Stimulated activated CD8-positive, alpha-beta memory T cell treated with anti-CD3 and anti-CD28 coated beads, Interleukin-15, amount 100 ng/mL, for 4 hours (primary cell): Measurements from ENCODE around the gene PDPR.
"Not testable (repeated sequence)": the region's sequence is repeated elsewhere in the genome, so short reads cannot be mapped to it uniquely, and the experiment has no call there.

Experiments used
- DNase-seq, 2 donors: peaks; one replicate each; pipeline ENCODE4 v3.0.0-alpha.2; 2020; ENCODE audit warnings: low read depth in 2 of 2

Gene PDPR

DNA sequence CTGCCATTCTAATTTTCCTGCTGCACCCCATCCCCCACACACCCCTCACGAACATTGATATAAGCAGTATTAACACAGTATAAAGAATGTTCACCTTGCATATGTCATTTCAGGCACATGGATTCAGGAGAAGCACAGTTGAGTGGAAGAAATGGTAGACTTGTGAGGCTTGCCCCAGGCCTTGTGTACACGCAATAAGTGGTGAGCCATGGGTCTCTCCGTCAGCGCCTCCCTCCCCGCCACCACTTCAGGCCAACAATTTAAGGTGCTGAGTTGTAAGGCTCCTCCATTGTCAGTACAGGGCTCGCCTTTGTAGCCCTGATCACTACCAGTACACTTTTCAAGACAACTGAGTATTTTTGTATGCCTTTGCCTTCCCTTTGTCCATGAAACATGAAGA is 47.2 kb downstream of the PDPR start:
- DNase-seq, result no peak

DNA sequence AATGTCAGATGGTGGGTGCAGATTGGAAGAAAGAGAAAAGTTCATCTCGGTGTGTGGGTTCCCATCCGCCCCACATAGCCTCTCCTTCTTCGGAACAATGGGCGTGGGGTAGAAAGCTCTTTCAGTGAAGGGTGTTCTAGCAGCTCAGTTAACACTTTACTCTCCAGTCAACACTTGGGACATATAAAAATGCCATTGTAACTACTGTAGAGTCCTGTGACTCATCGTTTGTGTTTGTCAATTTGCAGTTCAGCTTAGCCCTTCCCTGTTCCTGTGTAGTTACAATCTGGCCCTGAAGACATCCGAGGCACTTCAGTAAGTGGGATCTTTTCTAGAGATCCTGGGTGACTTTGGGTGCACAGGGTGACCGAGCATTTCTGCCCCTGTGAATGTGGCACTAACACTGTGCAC is 47.9 kb downstream of the PDPR start:
- no peak for DNase-seq

DNA sequence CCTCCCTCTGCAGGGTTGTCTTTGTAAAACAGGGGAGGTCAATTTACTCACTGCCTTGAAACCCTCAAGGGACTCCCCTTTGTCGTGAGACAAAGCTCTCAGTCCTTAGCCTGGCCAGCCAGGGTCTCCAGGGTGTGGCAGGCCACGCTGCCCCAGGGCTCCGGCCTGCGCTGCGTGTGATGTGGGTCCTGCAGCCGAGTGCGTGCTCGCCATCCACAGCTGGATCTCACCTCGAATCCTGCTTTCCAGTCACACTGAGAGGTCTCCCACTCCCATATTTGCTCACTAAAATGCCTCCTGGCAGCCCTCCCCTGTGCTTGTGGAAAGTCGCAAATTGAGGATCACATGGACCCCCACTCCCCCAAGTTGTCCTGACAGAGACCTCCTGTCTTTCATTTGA is 49.5 kb downstream of the PDPR start:
- DNase-seq, result no peak

DNA sequence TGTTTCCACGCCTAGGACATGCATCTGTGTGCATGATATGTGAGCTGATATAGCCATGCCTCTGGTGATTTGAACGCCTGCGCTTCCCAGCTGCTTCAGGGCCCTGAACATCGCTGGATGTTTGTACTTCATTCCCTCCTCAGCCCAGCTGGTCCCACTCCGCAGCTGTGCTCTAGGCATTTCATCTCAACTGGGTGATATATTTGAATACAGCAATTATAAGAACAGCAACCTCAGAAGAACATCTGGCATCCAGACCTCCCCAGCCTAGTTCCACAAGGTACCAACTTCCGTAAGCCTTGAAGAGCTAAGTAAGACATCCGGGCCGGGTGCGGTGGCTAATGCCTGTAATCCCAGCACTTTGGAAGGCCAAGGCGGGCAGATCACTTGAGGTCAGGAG is 52.6 kb downstream of the PDPR start:
- not testable (repeated sequence) for DNase-seq

DNA sequence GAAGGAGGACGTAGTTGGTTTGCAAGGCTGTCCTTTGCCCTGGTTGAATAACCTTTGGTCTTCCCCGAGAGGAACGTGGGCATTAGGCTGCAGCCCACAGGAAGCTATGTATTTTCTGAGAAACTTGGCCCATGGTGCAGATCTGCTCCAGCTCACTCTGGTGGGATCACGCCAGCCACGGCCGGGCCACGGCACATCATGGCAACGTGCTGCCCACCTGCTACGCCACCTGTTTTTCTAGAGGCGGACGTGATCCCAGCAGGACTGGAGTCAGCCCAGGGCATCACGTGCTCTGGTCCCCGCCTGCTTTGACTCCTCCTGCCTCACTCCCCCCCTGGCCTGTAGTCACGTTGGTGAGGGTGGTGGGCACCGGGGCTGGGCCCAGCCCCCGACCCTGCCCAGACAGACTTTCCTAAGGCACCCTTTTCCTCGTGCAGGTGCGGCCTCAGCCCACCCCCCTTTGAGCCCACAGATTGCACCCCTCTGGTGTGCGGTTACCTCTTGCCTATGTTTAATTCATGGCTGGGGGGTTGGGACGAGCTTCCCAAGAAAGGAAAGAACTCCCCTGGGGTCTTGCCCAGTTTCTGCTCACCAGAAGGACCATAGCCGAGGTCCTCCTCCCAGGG is 59.2 kb downstream of the PDPR start, which contains the start of gene CLEC18C:
Gene CLEC18C, plus strand, starts transcription at position 576 of the 626 bp plus-strand sequence. CDS start 492 bp downstream, outside the sequence.
- DNase-seq, result not testable (repeated sequence)

DNA sequence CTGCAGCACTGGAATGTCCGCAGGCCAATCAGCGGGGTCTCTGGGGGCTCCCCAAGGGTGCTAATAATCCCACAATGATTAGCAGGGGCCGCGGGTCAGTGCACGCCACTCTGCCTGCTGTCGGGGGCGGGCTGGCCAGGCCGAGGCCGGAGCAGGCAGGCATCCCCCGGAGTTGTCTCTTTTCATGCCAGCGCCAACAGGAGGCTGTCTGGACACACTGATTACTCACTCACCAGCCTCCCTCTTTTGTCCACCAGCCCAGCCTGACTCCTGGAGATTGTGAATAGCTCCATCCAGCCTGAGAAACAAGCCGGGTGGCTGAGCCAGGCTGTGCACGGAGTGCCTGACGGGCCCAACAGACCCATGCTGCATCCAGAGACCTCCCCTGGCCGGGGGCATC is 59.8 kb downstream of the PDPR start:
- not testable (repeated sequence) for DNase-seq

DNA sequence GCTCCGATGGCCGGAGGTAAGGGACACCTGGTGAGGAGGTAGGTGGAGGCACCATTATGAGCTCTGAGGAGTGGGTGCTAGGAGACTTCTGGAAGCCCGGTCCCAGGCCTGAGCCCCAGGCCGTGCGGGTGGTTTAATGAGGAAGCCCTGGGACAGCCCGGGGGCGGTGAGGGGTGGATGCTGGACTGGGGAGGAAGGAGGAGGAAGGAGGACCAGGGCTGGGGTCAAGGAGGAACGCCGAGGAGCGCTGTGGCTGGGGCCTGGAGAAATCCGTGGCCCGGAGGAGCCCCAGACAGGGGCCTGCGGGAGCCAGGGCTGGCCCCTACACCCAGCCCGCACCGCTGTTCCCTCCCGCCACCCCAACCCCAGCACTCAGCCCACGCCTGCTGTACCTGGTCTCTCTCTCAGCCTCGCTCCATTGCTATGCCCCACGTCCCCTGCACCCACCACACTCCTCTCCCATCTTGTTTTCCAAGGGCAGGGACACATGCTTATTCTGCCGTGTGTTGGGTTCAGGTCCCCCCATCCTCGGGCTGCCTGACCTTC is 60.3 kb downstream of the PDPR start:
- DNase-seq, result not testable (repeated sequence)

DNA sequence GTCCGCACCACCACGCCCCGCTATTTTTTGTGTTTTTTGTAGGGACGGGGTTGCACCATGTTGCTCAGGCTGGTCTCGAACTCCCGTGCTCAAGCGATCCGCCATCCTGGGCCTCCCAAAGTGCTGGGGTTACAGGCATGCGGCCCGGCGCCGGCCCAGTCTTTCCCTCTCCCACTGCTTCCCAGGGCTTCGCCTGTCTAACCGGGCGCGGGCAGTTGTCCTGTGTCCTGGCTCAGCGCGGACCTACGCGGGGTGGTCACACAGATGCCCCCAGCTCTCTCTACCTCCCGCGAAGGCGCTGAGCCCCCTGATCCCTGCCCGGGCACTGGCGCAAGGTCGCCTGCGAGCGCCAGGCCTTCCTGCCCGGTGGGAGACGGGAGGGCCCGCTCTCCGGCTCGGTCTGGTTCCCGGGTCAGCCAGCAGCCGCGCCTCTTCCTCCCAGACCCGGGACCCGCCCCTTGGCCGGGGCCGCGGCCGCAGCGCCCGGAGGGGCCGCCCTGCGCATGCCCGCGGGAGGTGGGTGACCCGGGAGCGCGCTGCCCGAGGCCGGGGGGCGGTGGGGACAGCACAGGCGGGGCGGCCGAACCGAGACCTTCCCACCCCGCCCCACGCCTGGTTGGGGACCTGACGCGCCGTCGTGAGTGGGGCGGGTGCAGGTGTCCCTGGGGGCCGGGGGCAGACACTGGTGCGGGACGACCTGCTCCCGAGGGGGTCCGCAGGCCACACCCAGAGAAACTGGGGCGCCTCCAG is 73.9 kb downstream of the PDPR start:
- not testable (repeated sequence) for DNase-seq

DNA sequence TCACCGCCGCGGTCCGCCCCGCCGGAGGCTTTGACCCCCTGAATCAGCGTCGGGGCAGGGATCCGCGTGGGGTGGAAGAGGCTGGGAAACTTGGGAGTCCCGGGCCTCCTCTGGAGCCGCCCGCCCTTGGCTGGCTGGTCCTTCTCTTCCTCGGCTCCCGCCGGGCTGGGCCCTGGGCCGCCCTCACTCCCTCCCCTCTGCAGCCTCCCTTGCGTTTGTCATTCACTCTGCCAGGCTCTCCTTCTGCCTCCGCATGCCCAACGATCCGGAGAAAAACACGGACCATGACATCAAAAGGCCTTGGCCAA is 74.4 kb downstream of the PDPR start:
- DNase-seq, result not testable (repeated sequence)

DNA sequence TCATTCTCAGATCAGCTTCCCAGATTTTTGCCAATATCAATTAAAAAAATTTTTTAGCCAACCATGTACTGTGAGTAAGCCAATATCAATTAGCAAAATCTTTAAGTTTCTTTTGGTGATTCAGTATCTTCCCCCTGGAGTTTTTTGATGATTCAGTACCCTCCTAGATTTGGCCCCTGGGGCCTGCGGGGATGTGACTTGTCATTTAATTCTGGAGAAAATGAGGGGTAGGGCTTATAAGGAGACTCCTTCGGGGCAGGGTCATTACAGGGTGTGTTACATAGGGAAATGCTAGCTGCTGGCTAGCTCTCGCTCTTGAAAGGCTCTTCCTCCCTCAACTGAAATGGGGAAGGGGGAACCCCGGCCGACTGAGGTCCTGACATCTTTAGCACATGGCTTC is 76.4 kb downstream of the PDPR start:
- DNase-seq, result not testable (repeated sequence)

DNA sequence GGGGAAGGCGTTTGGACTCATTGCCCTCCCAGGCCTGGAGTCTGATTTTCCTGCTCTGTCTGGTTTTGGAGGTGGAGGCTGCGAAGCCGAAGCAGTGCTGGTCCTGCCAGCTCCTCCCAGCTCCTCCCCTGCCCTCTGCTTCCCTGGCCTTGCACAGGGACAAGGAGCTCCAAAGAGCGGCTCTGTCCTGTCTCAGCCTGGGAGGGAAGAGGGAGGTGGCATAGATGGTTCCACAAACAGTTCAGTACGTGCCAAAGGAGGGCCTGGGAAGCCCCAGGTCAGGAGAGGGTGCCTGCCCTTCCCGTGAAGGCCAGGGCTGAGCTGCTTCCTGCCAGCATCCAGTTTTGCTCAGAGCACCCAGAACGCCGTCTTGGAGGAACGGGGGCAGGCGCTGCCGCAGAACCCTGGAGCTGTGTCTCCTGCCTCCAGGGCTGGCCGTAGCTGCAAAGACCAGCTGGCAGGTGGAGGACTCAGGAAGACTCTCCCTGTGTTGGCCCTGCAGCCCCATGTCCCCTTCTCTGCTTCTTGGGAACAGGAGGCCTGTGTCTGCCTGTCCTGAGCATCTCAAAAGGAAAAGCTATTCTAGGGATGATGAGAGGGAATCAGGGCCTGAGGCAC is 82.7 kb downstream of the PDPR start:
- not testable (repeated sequence) for DNase-seq

DNA sequence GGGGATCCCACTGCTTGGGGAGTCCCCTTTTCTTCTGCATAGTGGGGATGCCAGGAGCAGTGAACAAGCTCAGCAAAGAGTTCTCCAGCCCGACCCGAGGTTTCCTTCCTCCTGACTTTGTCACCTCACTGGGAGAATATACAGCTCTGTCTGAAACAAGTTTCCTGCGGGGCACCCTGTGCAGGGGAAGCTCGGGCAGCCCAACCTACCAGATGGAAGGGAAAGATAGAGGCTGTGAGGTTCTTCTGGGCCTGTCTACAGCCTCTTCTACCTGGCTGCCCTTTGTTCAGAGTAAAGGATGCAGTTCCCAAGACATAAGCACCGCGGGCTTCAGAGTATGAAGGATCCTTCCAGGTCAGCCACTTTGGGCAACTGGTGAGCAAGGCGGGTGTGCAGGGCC is 83.5 kb downstream of the PDPR start:
- not testable (repeated sequence) for DNase-seq

DNA sequence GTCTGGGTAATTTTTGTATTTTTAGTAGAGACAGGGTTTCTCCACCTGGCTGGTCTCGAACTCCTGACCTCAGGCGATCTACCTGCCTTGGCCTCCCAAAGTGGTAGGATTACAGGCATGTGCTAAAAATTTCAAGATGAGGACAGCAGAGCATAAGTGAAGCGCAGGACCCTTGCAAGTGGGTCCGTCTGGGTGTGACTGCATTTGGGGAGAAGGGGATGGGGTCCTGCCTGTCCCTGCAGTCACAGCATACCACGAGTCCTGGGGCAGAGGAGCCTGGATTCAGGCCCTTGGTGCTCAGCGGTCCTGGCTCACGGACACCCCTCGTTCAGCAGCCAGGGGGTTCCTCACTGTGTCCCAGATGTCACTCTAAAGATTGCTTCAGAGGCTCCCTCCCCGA is 84.1 kb downstream of the PDPR start:
- DNase-seq, result not testable (repeated sequence)

DNA sequence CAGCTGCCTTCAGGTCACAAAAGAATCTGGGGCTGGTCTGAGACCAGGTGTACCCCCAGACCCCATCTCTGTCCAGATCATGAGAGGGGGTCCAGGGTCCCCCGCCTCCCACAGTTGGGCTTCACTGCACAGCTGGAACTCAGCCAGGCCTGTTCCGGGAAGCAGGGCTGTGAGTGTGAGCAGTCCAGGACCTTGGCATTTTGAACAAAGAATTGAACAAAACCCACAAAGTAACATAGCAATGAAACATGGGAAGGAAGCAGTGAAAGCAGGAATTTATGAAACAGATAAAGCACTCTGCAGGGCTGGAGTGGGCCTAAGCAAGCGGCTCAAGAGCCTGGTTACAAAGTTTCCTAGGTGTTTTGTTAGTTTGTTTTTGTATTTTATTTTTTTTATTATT is 84.5 kb downstream of the PDPR start:
- not testable (repeated sequence) for DNase-seq

DNA sequence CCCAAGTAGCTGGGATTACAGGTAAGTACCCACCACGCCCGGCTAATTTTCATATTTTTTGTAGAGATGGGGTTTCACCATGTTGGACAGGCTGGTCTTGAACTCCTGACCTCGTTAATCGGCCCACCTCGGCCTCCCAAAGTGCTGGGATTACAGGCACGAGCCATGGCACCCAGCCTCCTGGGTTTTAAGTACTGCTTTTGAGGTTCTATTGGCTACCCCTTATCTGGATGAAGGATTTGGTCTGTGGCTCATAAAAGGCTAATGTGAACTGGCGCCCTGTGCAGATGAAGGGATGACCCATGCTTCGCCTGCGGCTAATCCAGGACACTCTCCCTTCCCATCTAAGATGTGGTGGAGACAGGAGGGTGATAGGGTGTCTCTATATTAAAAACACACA is 85.0 kb downstream of the PDPR start:
- not testable (repeated sequence) for DNase-seq

DNA sequence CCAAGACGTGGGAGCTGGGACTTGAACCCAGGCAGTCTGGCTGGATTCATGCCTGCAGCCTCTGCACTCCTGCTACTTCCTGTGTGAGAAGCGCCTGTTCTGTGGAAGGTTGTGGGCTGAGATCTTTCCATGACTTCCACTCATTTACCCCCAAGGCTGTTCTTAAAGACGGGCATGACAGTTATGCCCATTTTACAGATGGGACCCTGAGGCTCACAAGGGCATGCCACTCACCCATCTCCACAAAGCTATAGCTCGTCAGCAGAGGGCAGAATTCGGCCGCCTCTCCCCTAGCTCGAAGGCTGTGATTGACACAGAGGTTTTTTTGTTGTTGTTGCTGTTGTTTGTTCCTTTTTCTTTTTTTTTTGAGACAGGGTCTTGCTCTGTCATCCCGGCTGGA is 85.9 kb downstream of the PDPR start:
- not testable (repeated sequence) for DNase-seq

DNA sequence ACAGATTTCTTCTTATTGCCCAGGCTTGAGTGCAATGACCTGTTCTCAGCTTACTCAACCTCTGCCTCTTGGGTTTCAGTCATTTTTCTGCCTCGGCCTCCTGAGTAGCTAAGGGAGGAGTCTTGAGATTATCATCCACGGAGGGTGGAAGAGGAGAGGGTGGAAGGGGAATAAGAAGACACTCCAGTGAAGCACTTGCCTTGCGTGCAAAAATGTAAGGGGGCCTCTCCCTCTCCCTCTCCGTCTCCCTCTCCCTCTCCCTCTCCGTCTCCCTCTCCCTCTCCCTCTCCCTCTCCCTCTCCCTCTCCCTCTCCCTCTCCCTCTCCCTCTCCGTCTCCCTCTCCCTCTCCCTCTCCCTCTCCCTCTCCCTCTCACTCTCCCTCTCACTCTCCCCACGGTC is 89.4 kb downstream of the PDPR start:
- DNase-seq, result not testable (repeated sequence)

DNA sequence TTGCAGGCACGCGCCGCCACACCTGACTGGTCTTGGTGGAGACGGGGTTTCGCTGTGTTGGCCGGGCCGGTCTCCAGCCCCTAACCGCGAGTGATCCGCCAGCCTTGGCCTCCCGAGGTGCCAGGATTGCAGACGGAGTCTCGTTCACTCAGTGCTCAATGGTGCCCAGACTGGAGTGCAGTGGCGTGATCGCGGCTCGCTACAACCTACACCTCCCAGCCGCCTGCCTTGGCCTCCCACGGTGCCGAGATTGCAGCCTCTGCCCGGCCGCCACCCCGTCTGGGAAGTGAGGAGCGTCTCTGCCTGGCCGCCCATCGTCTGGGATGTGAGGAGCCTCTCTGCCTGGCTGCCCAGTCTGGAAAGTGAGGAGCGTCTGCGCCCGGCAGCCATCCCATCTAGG is 89.9 kb downstream of the PDPR start:
- DNase-seq, result not testable (repeated sequence)

DNA sequence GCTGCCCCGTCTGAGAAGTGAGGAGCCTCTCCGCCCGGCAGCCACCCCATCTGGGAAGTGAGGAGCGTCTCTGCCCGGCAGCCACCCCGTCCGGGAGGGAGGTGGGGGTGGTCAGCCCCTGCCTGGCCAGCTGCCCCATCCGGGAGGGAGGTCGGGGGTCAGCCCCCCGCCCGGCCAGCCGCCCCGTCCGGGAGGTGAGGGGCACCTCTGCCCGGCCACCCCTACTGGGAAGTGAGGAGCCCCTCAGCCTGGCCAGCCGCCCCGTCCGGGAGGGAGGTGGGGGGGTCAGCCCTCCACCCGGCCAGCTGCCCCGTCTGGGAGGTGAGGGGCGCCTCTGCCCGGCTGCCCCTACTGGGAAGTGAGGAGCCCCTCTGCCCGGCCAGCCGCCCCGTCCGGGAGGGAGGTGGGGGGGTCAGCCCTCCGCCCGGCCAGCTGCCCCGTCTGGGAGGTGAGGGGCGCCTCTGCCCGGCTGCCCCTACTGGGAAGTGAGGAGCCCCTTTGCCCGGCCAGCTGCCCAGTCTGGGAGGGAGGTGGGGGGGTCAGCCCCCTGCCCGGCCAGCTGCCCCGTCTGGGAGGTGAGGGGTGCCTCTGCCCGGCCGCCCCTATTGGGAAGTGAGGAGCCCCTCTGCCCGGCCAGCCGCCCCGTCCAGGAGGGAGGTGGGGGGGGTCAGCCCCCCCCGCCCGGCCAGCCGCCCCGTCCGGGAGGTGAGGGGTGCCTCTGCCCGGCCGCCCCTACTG is 90.7 kb downstream of the PDPR start:
- DNase-seq, result not testable (repeated sequence)

DNA sequence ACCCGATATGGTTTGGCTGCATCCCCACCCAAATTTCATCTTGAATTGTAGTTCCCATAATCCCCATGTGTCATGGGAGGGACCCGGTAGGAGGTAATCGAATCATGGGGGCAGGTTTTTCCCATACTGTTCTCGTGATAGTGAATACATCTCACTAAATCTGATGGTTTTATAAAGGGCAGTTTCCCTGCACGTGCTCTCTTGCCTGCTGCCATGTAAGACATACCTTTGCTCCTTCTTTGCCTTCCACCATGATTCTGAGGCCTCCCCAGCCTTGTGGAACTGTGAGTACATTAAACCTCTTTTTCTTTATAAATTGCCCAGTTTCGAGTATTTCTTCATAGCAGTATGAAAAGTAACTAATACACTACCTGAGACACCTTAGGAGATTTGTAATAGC is 92.2 kb downstream of the PDPR start:
- DNase-seq, result not testable (repeated sequence)
